ENCODE results near the gene C10orf67.
"Not testable (repeated sequence)": the region's sequence is repeated elsewhere in the genome, so short reads cannot be mapped to it uniquely, and the experiment has no call there.

C10orf67 gene

GRCh38 chr10:23344241-23344841 lies at the start of gene C10orf67:
Gene C10orf67 (minus strand): TSS chr10:23344797. CDS start chr10:23344774, 23 bp downstream.
- no peak for DNase-seq
- in situ Hi-C loops (cut with HindIII; ENCODE audit: low pct_ligation_motif_present, low pct_unique_long_range_greater_than_20kb, low sequenced_read_pairs) = no loop called here

- in situ Hi-C loops (cut with HindIII; ENCODE audit: low pct_ligation_motif_present, low pct_unique_long_range_greater_than_20kb, low sequenced_read_pairs) = no loop called here
- no peak for DNase-seq
These were observed 47.2 kb upstream of the C10orf67 start for GRCh38 chr10:23391821-23392220.

DNA sequence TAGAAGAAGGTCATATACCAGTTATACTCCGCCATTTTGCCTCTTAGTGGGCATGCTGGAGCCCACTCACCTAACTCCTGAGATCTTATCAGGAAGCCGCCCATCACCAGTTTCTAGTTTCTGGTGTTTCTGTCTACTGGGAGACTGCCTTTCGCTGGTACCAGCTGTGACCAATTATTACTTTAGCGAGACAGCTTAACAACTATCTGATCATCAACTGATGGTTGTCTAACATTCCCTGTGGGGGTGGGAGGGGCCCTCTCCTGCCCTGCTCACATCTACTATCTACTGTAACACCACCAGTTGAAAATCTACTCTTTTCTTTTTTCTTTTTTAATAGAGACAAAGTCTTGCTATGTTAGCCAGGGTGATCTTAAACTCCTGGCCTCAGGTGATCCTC lies 46.2 kb upstream of the C10orf67 start:
- in situ Hi-C loops (cut with HindIII; ENCODE audit: low pct_ligation_motif_present, low pct_unique_long_range_greater_than_20kb, low sequenced_read_pairs) = no loop called here
- DNase-seq = no peak

GRCh38 chr10:23390408-23390807 lies 45.8 kb upstream of the C10orf67 start:
- DNase-seq; in situ Hi-C loops (cut with HindIII; ENCODE audit: low pct_ligation_motif_present, low pct_unique_long_range_greater_than_20kb, low sequenced_read_pairs): not testable (repeated sequence)

DNA sequence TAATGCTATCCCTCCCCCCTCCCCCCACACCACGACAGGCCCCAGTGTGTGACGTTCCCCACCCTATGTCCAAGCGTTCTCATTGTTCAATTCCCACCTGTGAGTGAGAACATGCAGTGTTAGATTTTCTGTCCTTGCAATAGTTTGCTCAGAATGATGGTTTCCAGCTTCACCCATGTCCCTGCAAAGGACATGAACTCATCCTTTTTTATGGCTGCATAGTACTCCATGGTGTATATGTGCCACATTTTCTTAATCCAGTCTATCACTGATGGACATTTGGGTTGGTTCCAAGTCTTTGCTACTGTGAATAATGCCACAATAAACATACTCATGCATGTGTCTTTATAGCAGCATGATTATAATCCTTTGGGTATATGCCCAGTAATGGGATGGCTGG lies 42.9 kb upstream of the C10orf67 start:
- DNase-seq; in situ Hi-C loops (cut with HindIII; ENCODE audit: low pct_ligation_motif_present, low pct_unique_long_range_greater_than_20kb, low sequenced_read_pairs): not testable (repeated sequence)

GRCh38 chr10:23386052-23386451 lies 41.5 kb upstream of the C10orf67 start:
- DNase-seq = no peak
- in situ Hi-C loops (cut with HindIII; ENCODE audit: low pct_ligation_motif_present, low pct_unique_long_range_greater_than_20kb, low sequenced_read_pairs) = no loop called here

GRCh38 chr10:23384364-23384763 lies 39.8 kb upstream of the C10orf67 start:
- in situ Hi-C loops (cut with HindIII; ENCODE audit: low pct_ligation_motif_present, low pct_unique_long_range_greater_than_20kb, low sequenced_read_pairs) = no loop called here
- no peak for DNase-seq

GRCh38 chr10:23383637-23384036 lies 39.0 kb upstream of the C10orf67 start:
- DNase-seq = no peak
- in situ Hi-C loops (cut with HindIII; ENCODE audit: low pct_ligation_motif_present, low pct_unique_long_range_greater_than_20kb, low sequenced_read_pairs) = no loop called here

- DNase-seq = no peak
- in situ Hi-C loops (cut with HindIII; ENCODE audit: low pct_ligation_motif_present, low pct_unique_long_range_greater_than_20kb, low sequenced_read_pairs) = no loop called here
These were observed 36.9 kb upstream of the C10orf67 start for GRCh38 chr10:23381298-23382040.

GRCh38 chr10:23379686-23380085 lies 35.1 kb upstream of the C10orf67 start:
- no peak for DNase-seq
- in situ Hi-C loops (cut with HindIII; ENCODE audit: low pct_ligation_motif_present, low pct_unique_long_range_greater_than_20kb, low sequenced_read_pairs) = no loop called here

DNA sequence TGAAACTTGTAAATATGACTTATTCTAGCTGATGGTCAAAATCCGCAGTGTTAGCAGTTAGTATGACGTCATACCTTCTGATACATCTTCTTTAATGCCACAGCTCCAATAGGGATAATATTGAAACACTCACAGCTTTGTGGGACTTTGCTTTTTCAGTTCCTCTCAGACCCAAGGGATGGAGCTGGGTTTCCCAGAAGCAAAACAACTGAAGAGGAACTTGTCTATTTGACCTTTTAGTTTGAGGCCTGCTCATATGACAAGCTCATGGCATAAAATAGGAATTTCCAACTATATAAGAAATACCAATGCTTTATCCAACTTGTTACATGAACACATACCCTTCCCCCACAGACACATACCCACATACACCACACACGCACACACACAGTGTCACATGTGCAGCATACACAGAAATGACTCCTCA lies 31.6 kb upstream of the C10orf67 start:
- in situ Hi-C loops (cut with HindIII; ENCODE audit: low pct_ligation_motif_present, low pct_unique_long_range_greater_than_20kb, low sequenced_read_pairs) = no loop called here
- no peak for DNase-seq

DNA sequence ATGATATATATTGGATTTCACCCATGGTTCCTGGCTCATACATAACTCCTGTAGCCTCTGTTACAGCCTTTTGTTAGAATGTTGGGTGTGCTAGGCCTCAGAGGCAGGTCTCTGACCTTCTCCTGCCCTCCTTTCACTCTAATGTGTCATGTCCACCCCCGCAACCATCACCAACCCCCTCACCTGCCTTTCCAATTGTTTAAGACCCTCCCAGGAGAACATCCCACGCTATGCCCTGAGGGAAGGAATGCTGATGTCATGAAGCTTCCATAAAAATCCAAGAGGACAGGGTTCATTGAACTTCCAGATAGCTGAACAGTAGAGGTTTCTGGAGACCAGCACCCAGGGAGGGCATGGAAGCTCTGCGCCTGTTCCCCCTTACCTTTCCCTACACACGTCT lies 30.8 kb upstream of the C10orf67 start:
- DNase-seq = no peak
- in situ Hi-C loops (cut with HindIII; ENCODE audit: low pct_ligation_motif_present, low pct_unique_long_range_greater_than_20kb, low sequenced_read_pairs) = no loop called here

- DNase-seq = no peak
- in situ Hi-C loops (cut with HindIII; ENCODE audit: low pct_ligation_motif_present, low pct_unique_long_range_greater_than_20kb, low sequenced_read_pairs) = no loop called here
These were observed 28.6 kb upstream of the C10orf67 start for GRCh38 chr10:23373156-23373555.

DNA sequence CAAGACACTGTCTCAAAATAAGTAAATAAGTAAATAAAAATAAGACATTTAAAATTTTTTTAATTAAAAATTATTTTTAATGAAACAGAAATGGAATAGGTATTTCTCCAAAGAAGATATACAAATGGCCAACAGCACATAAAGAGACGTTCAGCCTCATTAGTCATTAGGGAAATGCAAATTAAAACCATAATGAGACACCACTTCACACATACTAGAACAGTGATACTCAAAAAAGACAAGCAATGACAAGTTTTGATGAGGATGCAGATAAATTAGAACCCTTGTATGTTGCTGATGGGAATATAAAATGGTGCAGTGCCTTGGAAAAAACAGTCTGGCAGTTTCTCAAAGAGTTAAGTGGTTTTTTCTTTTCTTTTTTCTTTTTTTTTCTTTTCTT lies 26.5 kb upstream of the C10orf67 start:
- in situ Hi-C loops (cut with HindIII; ENCODE audit: low pct_ligation_motif_present, low pct_unique_long_range_greater_than_20kb, low sequenced_read_pairs) = no loop called here

DNA sequence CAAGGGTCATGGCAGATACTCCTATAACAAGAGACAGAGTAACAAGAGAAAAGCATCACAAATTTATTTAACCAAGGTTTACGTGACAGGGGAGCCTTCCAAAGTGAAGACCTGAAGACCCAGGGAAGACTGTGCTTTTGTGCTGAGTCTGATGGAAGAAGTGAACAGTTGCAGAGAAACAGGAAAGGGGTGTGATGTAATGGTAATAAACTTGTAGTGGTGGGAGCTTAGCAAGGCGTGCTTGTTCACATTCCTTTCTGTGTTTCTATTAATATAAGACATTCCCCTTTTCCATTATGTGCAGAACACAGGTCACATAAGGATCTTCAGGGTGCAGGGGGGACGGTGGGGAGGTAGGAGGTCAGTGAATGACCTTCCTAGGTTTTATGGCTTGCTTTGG lies 25.5 kb upstream of the C10orf67 start:
- DNase-seq = no peak
- in situ Hi-C loops (cut with HindIII; ENCODE audit: low pct_ligation_motif_present, low pct_unique_long_range_greater_than_20kb, low sequenced_read_pairs) = no loop called here

More for the DNA sequence above, 26.5 kb upstream of the C10orf67 start:
- no peak for DNase-seq

DNA sequence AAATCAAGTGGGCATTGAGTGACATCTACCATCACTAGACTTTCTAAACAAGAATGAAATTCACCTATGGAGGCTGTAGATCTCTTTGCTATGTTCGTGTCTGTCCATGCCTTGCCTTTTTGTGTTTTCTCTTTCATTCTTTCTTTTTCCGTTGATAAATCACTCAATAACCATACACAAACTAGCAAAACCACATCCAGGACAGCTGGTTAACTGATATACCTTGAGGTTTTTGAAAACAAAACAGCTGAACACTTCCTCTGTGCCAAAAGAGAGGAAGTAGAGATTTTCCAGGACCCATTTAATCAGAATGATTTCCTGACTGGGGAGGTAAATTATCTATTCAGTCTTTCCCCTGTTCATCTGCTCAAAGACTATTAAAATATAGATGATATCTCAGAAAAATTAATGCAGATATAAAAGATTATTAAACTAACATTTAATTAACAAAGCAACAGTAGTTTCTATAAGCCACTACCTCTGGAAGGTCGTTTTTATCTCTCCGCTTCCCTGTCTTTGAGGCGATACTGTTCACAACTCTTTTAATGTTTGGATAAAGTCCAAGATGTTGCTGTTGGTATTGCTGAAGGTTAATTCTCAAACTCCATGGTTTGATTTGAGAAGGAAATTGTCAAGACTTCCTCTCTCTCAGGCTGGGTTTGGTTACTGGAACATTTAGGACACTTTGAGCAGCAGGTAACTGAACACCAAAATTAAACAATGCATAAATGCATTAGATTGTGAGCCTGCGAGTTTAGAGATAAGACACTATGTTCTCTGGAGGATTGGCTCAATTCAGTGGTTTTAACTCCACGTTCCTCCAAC lies 24.4 kb upstream of the C10orf67 start:
- in situ Hi-C loops (cut with HindIII; ENCODE audit: low pct_ligation_motif_present, low pct_unique_long_range_greater_than_20kb, low sequenced_read_pairs) = no loop called here
- DNase-seq = no peak

DNA sequence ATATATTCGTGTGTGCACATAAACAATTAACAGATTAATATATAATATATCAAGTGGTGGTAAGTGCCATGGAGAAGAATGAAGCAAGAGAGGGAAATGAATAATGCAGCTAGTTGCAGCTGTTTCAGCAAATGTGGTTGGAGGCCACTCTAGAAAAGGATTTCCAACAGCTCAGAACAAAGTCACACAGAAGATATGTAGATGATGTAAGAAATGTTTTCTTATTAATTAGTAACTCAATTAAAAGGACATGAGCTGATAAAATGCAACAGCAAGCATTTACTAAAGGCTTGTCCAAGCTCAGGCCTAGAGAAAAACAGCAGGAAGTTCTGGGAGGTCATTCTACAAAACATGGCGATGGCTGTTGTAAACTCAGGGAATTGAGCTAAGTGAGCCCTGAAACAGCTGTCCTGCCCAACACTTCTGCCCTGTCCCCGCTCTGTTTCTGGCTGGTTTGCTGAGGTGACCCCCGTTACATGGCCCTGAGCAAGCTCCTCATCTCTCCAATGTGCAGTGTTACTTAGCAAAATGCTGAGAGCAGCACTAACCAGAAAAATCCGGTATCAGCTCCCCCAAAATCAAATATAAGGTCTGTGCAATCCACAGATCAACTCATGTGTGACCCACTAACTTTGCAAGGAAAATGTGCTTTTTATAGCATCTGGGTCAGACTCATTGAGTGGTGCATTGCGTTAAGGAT lies 23.4 kb upstream of the C10orf67 start:
- in situ Hi-C loops (cut with HindIII; ENCODE audit: low pct_ligation_motif_present, low pct_unique_long_range_greater_than_20kb, low sequenced_read_pairs) = no loop called here
- no peak for DNase-seq

- in situ Hi-C loops (cut with HindIII; ENCODE audit: low pct_ligation_motif_present, low pct_unique_long_range_greater_than_20kb, low sequenced_read_pairs); DNase-seq: not testable (repeated sequence)
These were observed 20.9 kb upstream of the C10orf67 start for GRCh38 chr10:23365417-23366030.
